ENCODE results near the gene DENND4C. TPM values are rescaled to one million over a fixed set of nuclear protein-coding genes. Genes with fewer than 3 reads are reported as not detected.

The DENND4C gene
- 100 to 1,000 TPM; 101 to 143 (median 110) TPM for total RNA-seq

DNA sequence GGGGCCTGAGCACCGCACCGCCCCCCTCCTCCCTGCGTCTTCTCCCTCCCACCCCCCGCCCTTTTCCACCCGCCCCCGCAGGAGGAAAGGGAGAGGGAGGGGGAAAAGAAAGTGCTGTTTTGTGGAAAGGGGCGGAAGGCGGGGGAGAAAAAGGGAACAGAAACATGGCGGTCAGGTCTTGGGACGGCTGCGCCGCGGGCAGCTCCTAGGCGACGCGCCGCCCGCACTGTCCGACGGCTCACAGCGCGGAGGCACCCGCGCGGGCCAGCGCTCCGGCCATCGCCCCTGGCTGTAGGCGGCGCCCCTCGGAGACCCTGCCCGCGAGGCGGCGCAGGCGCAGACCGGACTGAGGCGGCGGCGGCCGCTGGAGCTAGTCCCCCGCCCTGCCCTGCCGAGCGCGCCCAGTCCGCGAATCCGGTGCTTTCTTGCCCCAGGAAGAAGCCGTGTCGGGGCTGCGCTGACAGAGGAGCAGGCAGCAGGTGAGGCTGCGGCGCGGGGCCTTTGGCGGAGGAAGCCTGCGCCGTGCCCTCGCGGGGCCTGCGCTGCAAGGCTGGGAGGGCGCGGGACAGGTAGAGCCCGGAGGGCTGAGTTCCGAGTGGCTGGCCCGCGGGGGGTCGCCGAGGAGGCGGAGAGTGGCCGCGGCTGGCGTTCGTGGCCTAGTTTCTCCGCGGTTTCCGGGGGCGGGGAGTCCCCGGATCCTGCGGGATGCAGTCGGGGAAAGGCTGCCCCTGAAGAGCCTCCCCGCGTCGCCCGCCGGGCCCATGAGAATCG lies at the start of gene DENND4C:
DENND4C (plus strand) TSS at position 339 of the 771 bp plus-strand sequence. CDS start 45,482 bp downstream, outside the sequence.
- TF ChIP-seq POLR2AphosphoS5 (IDR thresholded peaks at IDR 0.05) (peak; percentile 80 to 97 (median 97)), POLR2A (IDR thresholded peaks at IDR 0.05) (peak; percentile 95), EP300 (IDR thresholded peaks at IDR 0.05; ENCODE audit: low read depth) (no peak)
- TF ChIP-seq, protein P1, sequence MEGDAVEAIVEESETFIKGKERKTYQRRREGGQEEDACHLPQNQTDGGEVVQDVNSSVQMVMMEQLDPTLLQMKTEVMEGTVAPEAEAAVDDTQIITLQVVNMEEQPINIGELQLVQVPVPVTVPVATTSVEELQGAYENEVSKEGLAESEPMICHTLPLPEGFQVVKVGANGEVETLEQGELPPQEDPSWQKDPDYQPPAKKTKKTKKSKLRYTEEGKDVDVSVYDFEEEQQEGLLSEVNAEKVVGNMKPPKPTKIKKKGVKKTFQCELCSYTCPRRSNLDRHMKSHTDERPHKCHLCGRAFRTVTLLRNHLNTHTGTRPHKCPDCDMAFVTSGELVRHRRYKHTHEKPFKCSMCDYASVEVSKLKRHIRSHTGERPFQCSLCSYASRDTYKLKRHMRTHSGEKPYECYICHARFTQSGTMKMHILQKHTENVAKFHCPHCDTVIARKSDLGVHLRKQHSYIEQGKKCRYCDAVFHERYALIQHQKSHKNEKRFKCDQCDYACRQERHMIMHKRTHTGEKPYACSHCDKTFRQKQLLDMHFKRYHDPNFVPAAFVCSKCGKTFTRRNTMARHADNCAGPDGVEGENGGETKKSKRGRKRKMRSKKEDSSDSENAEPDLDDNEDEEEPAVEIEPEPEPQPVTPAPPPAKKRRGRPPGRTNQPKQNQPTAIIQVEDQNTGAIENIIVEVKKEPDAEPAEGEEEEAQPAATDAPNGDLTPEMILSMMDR (IDR thresholded peaks at IDR 0.05), result no peak
- Histone ChIP-seq H3K9me3 (no peaks in the 10 kb centered on the region), H3K27me3 (no peaks in the 10 kb centered on the region), H3K27ac (peak within 1 kb of the TSS; percentile 90 to 98 (median 96)), H3K4me1 (peaks cover 4 to 37% (median 20%) of the 10 kb centered on the region in 4 donors), H3K4me3 (peak within 1 kb of the TSS; percentile 66 to 97 (median 78)), H3K36me3 (no peaks in the 10 kb centered on the region)
- peak; percentile 89 for DNase-seq
- intact Hi-C loops (cut with DNase I; ENCODE audit: low total_unique reads), result no loop called here
- WGBS, 2 donors (ENCODE audit: low coverage in 1 of 2), result 1% methylated on average over 50 of the region's 86 CpGs; no CpG with 5 or more reads in 1 of the 2 donors
- in situ Hi-C loops (cut with MboI; ENCODE audit: low pct_ligation_motif_present in 1 of 4, low pct_unique_long_range_greater_than_20kb in 1 of 4, low sequenced_read_pairs in 3 of 4), result loop anchor here in 1 of 4 donors (25.0 kb wide), 1 partner anchor 118 kb away; the partner anchor contains the start of gene HAUS6

DNA sequence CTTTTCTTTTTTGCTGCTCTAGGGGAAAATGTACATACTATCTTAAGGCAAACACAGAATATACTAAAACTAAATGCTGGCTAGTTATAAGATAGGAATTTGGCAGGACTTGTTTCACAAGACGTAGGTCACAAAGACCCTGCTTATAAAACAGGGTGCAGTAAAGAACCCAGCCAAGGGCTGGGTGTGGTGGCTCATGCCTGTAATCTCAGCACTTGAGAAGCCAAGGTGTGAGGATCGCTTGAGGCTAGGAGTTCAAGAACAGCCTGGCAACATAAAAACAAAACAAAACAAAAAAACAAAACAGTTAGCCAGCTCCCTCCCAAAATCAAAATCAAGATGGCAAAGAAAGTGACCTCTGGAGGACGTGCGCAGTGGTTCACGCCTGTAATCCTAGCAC lies 49.5 kb upstream of the DENND4C start:
- in situ Hi-C loops (cut with MboI; ENCODE audit: low pct_ligation_motif_present in 1 of 4, low pct_unique_long_range_greater_than_20kb in 1 of 4, low sequenced_read_pairs in 3 of 4) (loop anchor here in 1 of 4 donors (25.0 kb wide), 3 partner anchors 94 to 206 kb away; partner anchors contain the start of gene RPS6), intact Hi-C loops (cut with DNase I; ENCODE audit: low total_unique reads) (no loop called here)
- no peaks in the 10 kb centered on the region for H3K9me3 ChIP-seq
- H3K27me3 ChIP-seq, result no peaks in the 10 kb centered on the region
- WGBS, 2 donors (ENCODE audit: low coverage in 1 of 2), result 55 to 69% methylated on average over 5 of the region's 5 CpGs
- no peak overlapping the region for H3K4me3 ChIP-seq
- H3K27ac ChIP-seq, result peak overlapping the region; percentile 6 to 94 (median 55)
- peak; percentile 61 for DNase-seq
- TF ChIP-seq POLR2A (IDR thresholded peaks at IDR 0.05) (no peak), EP300 (IDR thresholded peaks at IDR 0.05; ENCODE audit: low read depth) (no peak), POLR2AphosphoS5 (IDR thresholded peaks at IDR 0.05) (no peak)
- TF ChIP-seq, protein P1 (IDR thresholded peaks at IDR 0.05), result no peak
- H3K36me3 ChIP-seq, result no peaks in the 10 kb centered on the region
- H3K4me1 ChIP-seq, result peaks cover 16 to 55% (median 38%) of the 10 kb centered on the region in 4 donors

DNA sequence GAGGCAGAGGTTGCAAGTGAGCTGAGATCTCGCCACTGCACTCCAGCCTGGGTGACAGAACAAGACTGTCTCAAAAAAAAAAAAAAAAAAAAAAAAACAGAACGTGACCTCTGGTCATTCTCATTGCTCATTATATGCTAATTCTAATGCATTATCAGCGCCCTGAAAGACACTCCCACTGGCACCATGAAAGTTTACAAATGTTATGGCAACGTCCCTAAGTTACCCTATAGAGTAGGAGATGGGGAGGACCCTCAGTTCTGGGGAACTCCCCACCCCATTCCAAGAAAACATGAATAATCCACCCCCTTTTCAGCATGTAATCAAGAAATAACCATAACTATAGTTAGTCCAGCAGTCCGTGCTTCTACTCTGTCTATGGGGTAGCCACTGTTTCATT lies 48.9 kb upstream of the DENND4C start:
- Histone ChIP-seq H3K4me3 (no peak overlapping the region), H3K36me3 (no peaks in the 10 kb centered on the region), H3K4me1 (peaks cover 16 to 58% (median 40%) of the 10 kb centered on the region in 4 donors), H3K27me3 (no peaks in the 10 kb centered on the region), H3K27ac (peak overlapping the region; percentile 86 to 94 (median 89)), H3K9me3 (no peaks in the 10 kb centered on the region)
- TF ChIP-seq EP300 (IDR thresholded peaks at IDR 0.05; ENCODE audit: low read depth) (no peak), POLR2A (IDR thresholded peaks at IDR 0.05) (no peak), POLR2AphosphoS5 (IDR thresholded peaks at IDR 0.05) (no peak)
- TF ChIP-seq, protein P1 (IDR thresholded peaks at IDR 0.05), result no peak
- in situ Hi-C loops (cut with MboI; ENCODE audit: low pct_ligation_motif_present in 1 of 4, low pct_unique_long_range_greater_than_20kb in 1 of 4, low sequenced_read_pairs in 3 of 4) (loop anchor here in 1 of 4 donors (25.0 kb wide), 3 partner anchors 94 to 206 kb away; partner anchors contain the start of gene RPS6), intact Hi-C loops (cut with DNase I; ENCODE audit: low total_unique reads) (no loop called here)
- 74 to 80% methylated on average over 5 of the region's 5 CpGs for WGBS, 2 donors (ENCODE audit: low coverage in 1 of 2)
- no peak for DNase-seq

DNA sequence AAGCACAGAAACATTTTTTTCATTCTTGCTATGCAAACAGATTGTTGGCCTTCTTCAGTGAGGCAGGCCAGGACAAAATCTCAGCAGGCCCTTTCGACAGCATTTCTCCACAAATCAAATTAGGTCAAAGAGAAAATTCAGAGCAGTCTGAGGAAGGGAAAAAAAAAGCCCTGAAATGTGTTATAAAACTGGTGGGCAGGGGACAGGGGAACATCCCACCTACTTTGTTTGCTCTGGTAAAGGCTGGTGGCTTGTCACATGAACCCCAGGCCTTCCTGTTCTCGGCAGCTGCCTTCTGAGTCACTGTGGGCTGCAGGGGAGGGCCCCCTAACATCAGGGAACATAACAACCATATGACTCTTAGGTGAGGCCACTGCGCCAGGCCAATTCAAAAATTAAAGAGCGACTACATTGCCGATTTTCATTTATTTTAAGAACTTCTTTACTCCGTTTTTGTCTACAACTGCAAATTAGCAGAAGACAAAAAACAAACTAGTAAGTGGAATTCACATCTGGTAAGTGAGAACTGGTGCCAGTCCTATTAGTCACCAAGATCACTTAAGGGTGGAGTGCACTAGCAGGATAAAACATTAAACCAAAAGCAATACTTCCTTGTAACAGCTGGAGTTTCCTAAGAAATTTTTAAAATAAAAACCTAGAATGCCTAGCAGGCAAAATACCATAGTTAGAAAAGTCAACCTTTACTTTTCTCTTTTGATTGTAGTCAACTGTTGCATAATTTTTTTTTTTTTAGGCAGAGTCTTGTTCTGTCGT lies 46.2 kb upstream of the DENND4C start:
- Histone ChIP-seq H3K27me3 (no peaks in the 10 kb centered on the region), H3K4me1 (peaks cover 16 to 58% (median 40%) of the 10 kb centered on the region in 4 donors), H3K27ac (peak overlapping the region; percentile 86 to 94 (median 89)), H3K4me3 (no peak overlapping the region), H3K36me3 (no peaks in the 10 kb centered on the region), H3K9me3 (no peaks in the 10 kb centered on the region)
- intact Hi-C loops (cut with DNase I; ENCODE audit: low total_unique reads) (no loop called here), in situ Hi-C loops (cut with MboI; ENCODE audit: low pct_ligation_motif_present in 1 of 4, low pct_unique_long_range_greater_than_20kb in 1 of 4, low sequenced_read_pairs in 3 of 4) (loop anchor here in 1 of 4 donors (25.0 kb wide), 3 partner anchors 97 to 203 kb away; partner anchors contain the start of gene RPS6)
- 3 to 5% methylated on average over 7 of the region's 7 CpGs for WGBS, 2 donors (ENCODE audit: low coverage in 1 of 2)
- DNase-seq, result peak; percentile 80
- TF ChIP-seq POLR2A (IDR thresholded peaks at IDR 0.05) (no peak), EP300 (IDR thresholded peaks at IDR 0.05; ENCODE audit: low read depth) (no peak), POLR2AphosphoS5 (IDR thresholded peaks at IDR 0.05) (peak; percentile 61 to 76 (median 68))

All from transverse colon (tissue), 4 donors.